H1 (cell line): ENCODE results near the gene SLC8A1. TPM values are rescaled to one million over a fixed set of nuclear protein-coding genes. Genes with fewer than 3 reads are reported as not detected.

Experiments
- CTCF ChIA-PET: fragments of 300-600 bp; sonication (Branson Sonifier 250); formaldehyde crosslinking; loops from one replicate; lab custom pipeline; 2021; ENCODE audit not compliant: partially characterized antibody; lab: Charles Lee
- POLR2A ChIA-PET: fragments of 300-600 bp; sonication (Branson Sonifier 250); formaldehyde crosslinking; loops from one replicate; lab custom pipeline; 2021; ENCODE audit warnings: inconsistent platforms; ENCODE audit not compliant: partially characterized antibody; lab: Charles Lee
- DNase-seq, 2 experiments: peaks; one replicate each; pipeline versions ENCODE4 v3.0.0 to v3.0.0-alpha.2; 2010 to 2022; ENCODE audit warnings: low spot score in 2 of 2, low read depth in 1 of 2, mixed read lengths in 1 of 2
- FAIRE-seq: peaks from 2 replicates; lab custom pipeline; 2011; peaks lifted over from hg19 to GRCh38; lab: Jason Lieb, UNC
- H2AFZ ChIP-seq: 2 replicates; pipeline ENCODE4 v1.8.1; 2012; ENCODE audit warnings: low read length, inconsistent platforms
- H2AK5ac ChIP-seq: 2 replicates; pipeline ENCODE4 v1.6.1; 2013; ENCODE audit warnings: low read depth, low read length
- H2BK120ac ChIP-seq: replicated peaks from 2 replicates; pipeline ENCODE3; 2013; ENCODE audit warnings: low read depth, low read length, inconsistent platforms
- H2BK12ac ChIP-seq: 2 replicates; pipeline ENCODE4 v1.6.1; 2013; ENCODE audit warnings: low read depth, low read length
- H2BK15ac ChIP-seq: 2 replicates; pipeline ENCODE4 v1.6.1; 2013; ENCODE audit warnings: low read length
- H2BK20ac ChIP-seq: 2 replicates; pipeline ENCODE4 v1.6.1; 2013; ENCODE audit warnings: low read length
- H2BK5ac ChIP-seq: 2 replicates; pipeline ENCODE4 v1.6.1; 2013; ENCODE audit warnings: low read depth, low read length
- H3K14ac ChIP-seq: 2 replicates; pipeline ENCODE4 v1.6.1; 2013; ENCODE audit warnings: inconsistent platforms; ENCODE audit not compliant: insufficient read length
- H3K18ac ChIP-seq: 2 replicates; pipeline ENCODE4 v1.6.1; 2013; ENCODE audit warnings: low read length; ENCODE audit errors: extremely low read depth
- H3K23ac ChIP-seq: 2 replicates; pipeline ENCODE4 v1.6.1; 2013; ENCODE audit warnings: inconsistent platforms; ENCODE audit not compliant: insufficient read length
- H3K23me2 ChIP-seq: 2 replicates; pipeline ENCODE4 v1.6.1; 2013; ENCODE audit warnings: low read depth, low read length
- H3K27ac ChIP-seq: 2 replicates; pipeline ENCODE4 v1.6.1; 2011; ENCODE audit warnings: low read depth, low read length, inconsistent platforms
- H3K27me3 ChIP-seq, 4 experiments: replicated peaks in 1 of 4; 1 replicate in 1 of 4; 2 replicates in 3 of 4; pipeline versions ENCODE4 v1.6.1 to v1.8.1; 2011 to 2013; ENCODE audit warnings: low read length in 3 of 4, mild to moderate bottlenecking in 3 of 4, inconsistent platforms in 2 of 4, mixed read lengths in 2 of 4, moderate library complexity in 1 of 4; ENCODE audit not compliant: control insufficient read depth in 3 of 4, insufficient read depth in 3 of 4; ENCODE audit errors: extremely low read depth in 1 of 4
- H3K36me3 ChIP-seq, 4 experiments: 2 replicates each; pipeline versions ENCODE4 v1.6.1 to v1.8.1; 2011 to 2013; ENCODE audit warnings: mild to moderate bottlenecking in 4 of 4, low read length in 3 of 4, moderate library complexity in 2 of 4, control low read depth in 1 of 4, inconsistent platforms in 1 of 4; ENCODE audit not compliant: insufficient read depth in 4 of 4, control insufficient read depth in 2 of 4
- H3K4ac ChIP-seq: replicated peaks from 2 replicates; pipeline ENCODE3; 2013; ENCODE audit warnings: low read length, low read depth, mixed read lengths, inconsistent platforms; ENCODE audit not compliant: insufficient read length
- H3K4me1 ChIP-seq, 4 experiments: replicated peaks in 1 of 4; 1 replicate in 1 of 4; 2 replicates in 3 of 4; pipeline versions ENCODE4 v1.6.1 to v1.8.1; 2011 to 2013; ENCODE audit warnings: low read length in 3 of 4, inconsistent platforms in 2 of 4, mixed read lengths in 1 of 4; ENCODE audit not compliant: insufficient read depth in 4 of 4, control insufficient read depth in 3 of 4
- H3K4me2 ChIP-seq, 2 experiments: 2 replicates each; pipeline versions ENCODE4 v1.6.1 to v1.8.1; 2011 to 2013; ENCODE audit warnings: low read depth in 2 of 2, low read length in 2 of 2, control low read depth in 1 of 2, inconsistent platforms in 1 of 2, mild to moderate bottlenecking in 1 of 2; ENCODE audit not compliant: insufficient read depth in 1 of 2
- H3K4me3 ChIP-seq, 4 experiments: fragments of 200-600, 300-600 bp in 1 of 4; sonication (generic), shearing (Covaris generic), sonication (Bioruptor Twin) in 1 of 4; 2 replicates each; pipeline versions ENCODE4 v1.5.1 to v1.8.1; 2011 to 2016; ENCODE audit warnings: low read length in 4 of 4, low read depth in 3 of 4, control low read depth in 2 of 4, inconsistent platforms in 2 of 4, mild to moderate bottlenecking in 2 of 4, mixed read lengths in 1 of 4, moderate library complexity in 1 of 4; ENCODE audit not compliant: insufficient read depth in 2 of 4; ENCODE audit errors: extremely low read depth in 1 of 4
- H3K56ac ChIP-seq: replicated peaks from 2 replicates; pipeline ENCODE3; 2013; ENCODE audit warnings: low read depth, mild to moderate bottlenecking, mixed read lengths, low read length, inconsistent platforms; ENCODE audit not compliant: insufficient read length
- H3K79me1 ChIP-seq: 2 replicates; pipeline ENCODE4 v1.6.1; 2013; ENCODE audit warnings: low read depth, low read length, control low read depth
- H3K79me2 ChIP-seq, 2 experiments: 2 replicates each; pipeline versions ENCODE4 v1.6.1 to v1.8.1; 2012 to 2013; ENCODE audit warnings: low read length in 2 of 2, mild to moderate bottlenecking in 2 of 2, inconsistent platforms in 1 of 2; ENCODE audit not compliant: insufficient read depth in 2 of 2, control insufficient read depth in 1 of 2
- H3K9ac ChIP-seq, 4 experiments: replicated peaks in 1 of 4; 1 replicate in 1 of 4; 2 replicates in 3 of 4; pipeline versions ENCODE4 v1.6.1 to v1.8.1; 2011 to 2013; ENCODE audit warnings: low read depth in 3 of 4, low read length in 3 of 4, control low read depth in 2 of 4, mild to moderate bottlenecking in 2 of 4, moderate library complexity in 2 of 4, inconsistent platforms in 1 of 4; ENCODE audit errors: extremely low read depth in 1 of 4
- H3K9me3 ChIP-seq, 2 experiments: 2 replicates each; pipeline versions ENCODE4 v1.6.1 to v1.8.1; 2012 to 2013; ENCODE audit warnings: mild to moderate bottlenecking in 2 of 2, moderate library complexity in 2 of 2, control low read depth in 1 of 2, inconsistent platforms in 1 of 2, low read depth in 1 of 2, low read length in 1 of 2, mixed read lengths in 1 of 2; ENCODE audit not compliant: insufficient read depth in 2 of 2
- H4K20me1 ChIP-seq, 2 experiments: replicated peaks in 1 of 2; 2 replicates each; pipeline versions ENCODE3 to v1.8.1; 2011 to 2013; ENCODE audit warnings: inconsistent platforms in 2 of 2, low read length in 2 of 2, mild to moderate bottlenecking in 1 of 2; ENCODE audit not compliant: insufficient read depth in 2 of 2, control insufficient read depth in 1 of 2
- H4K5ac ChIP-seq: 2 replicates; pipeline ENCODE4 v1.6.1; 2013; ENCODE audit warnings: low read length, low read depth, mixed read lengths, inconsistent platforms; ENCODE audit not compliant: insufficient read length
- H4K8ac ChIP-seq: 2 replicates; pipeline ENCODE4 v1.8.0; 2013; ENCODE audit warnings: mild to moderate bottlenecking, moderate library complexity, low read length, inconsistent platforms; ENCODE audit not compliant: insufficient read depth; ENCODE audit errors: extremely low read depth
- H4K91ac ChIP-seq: replicated peaks from 2 replicates; pipeline ENCODE3; 2013; ENCODE audit warnings: low read length, mixed read lengths, inconsistent platforms; ENCODE audit not compliant: insufficient read length
- BACH1 ChIP-seq: IDR thresholded peaks from 2 replicates; pipeline ENCODE4 v1.6.1; 2012; ENCODE audit warnings: low read length, improper control_type of control experiment
- BCL11A ChIP-seq, 2 experiments: IDR thresholded peaks; one replicate each; pipeline ENCODE4 v1.6.1; 2011; ENCODE audit warnings: low read depth in 2 of 2, low read length in 2 of 2, mild to moderate bottlenecking in 2 of 2
- CBX8 ChIP-seq: fragments of 300-800, 300-1000 bp; sonication (generic); IDR thresholded peaks from 2 replicates; pipeline ENCODE4 v1.7.1; 2016; ENCODE audit warnings: low read depth, low read length, borderline replicate concordance
- CHD1 ChIP-seq: IDR thresholded peaks from 2 replicates; pipeline ENCODE4 v1.6.1; 2012; ENCODE audit warnings: low read depth, low read length, improper control_type of control experiment
- CHD2 ChIP-seq: IDR thresholded peaks from 2 replicates; pipeline ENCODE4 v1.6.1; 2012; ENCODE audit warnings: low read length, improper control_type of control experiment
- CTBP2 ChIP-seq: IDR thresholded peaks from 2 replicates; pipeline ENCODE4 v1.7.0; 2011; ENCODE audit warnings: borderline replicate concordance, mild to moderate bottlenecking, moderate library complexity, mixed read lengths, low read length; ENCODE audit not compliant: insufficient read depth, insufficient read length
- KDM1A ChIP-seq: fragments of 200-600, 300-600 bp; sonication (generic); IDR thresholded peaks from 2 replicates; pipeline ENCODE4 v1.7.1; 2016; ENCODE audit warnings: mild to moderate bottlenecking, low read length, borderline replicate concordance
- RFX5 ChIP-seq: IDR thresholded peaks from 2 replicates; pipeline ENCODE4 v1.6.1; 2011; ENCODE audit warnings: low read depth, low read length, improper control_type of control experiment, borderline replicate concordance
- SIX5 ChIP-seq: IDR thresholded peaks from 2 replicates; pipeline ENCODE4 v1.6.1; 2011; ENCODE audit warnings: mild to moderate bottlenecking, low read depth, low read length
- TAF1 ChIP-seq: IDR thresholded peaks from 2 replicates; pipeline ENCODE4 v1.6.1; 2011; ENCODE audit warnings: mild to moderate bottlenecking, low read depth, low read length
- WGBS, 2 experiments: shearing (Covaris generic) in 1 of 2; methylation state at CpG; one replicate each; pipeline versions ENCODE4 v1.1.6 to v1.1.7; 2013 to 2015; ENCODE audit warnings: low lambda C conversion rate in 2 of 2, mixed read lengths in 2 of 2, inconsistent platforms in 1 of 2, low coverage in 1 of 2, missing lambda C conversion rate in 1 of 2; ENCODE audit not compliant: insufficient replicate concordance in 2 of 2, insufficient coverage in 1 of 2, insufficient read length in 1 of 2; ENCODE audit errors: extremely low coverage in 1 of 2, missing lambda C conversion rate in 1 of 2; 5-methylcytosine and 5-hydroxymethylcytosine counted together
- polyA plus RNA-seq, 7 experiments: library from polyadenylated mRNA; depleted of rRNA in 3 of 7; stranded (reverse) in 5 of 7; unstranded in 2 of 7; fragments of >200 nt in 5 of 7; fragments of 200-250 nt in 2 of 7; gene quantifications; 1 replicate in 5 of 7; 2 replicates in 1 of 7; 4 replicates in 1 of 7; pipeline versions ENCODE4 v1.2.1 to v1.2.3, GENCODE V29; 2011 to 2013; ENCODE audit warnings: missing spikeins in 2 of 7, mixed read lengths in 2 of 7
- total RNA-seq: library from RNA; stranded (reverse); fragmentation: NEBNext Ultra II Directional; extraction: Animal tissue kit (Norgen Biotek cat#: 25700); gene quantifications from 2 replicates; pipeline ENCODE4 v1.2.1, GENCODE V29; 2021
- TF ChIP-seq, protein P1 (sequence below): IDR thresholded peaks from 2 replicates; pipeline ENCODE4 v1.6.1; 2012; ENCODE audit warnings: inconsistent platforms

Gene SLC8A1
- total and polyA plus RNA-seq, 2 of the 8 experiments (the other 6 are each of a cell fraction or from before 2014, with no cell fraction given) = 0.68 to 3.6 TPM

DNA sequence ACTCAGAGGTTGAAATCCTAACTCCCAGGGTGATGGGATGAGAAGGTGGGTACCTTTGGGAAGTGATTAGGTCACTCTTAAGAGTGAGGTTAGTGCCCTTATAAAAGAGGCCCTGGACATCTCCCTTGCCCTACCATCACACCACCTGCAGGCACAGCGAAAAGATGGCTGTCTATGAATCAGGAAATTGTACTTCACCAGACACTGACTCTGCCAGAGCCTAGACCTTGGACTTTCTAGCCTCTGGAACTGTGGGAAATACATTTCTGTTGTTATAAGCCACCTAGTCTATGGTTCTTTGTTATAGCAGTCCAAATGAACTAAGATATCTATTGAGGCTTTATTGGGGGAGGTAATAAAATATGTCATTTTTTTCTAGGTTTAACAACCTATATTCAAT lies 203.6 kb downstream of the SLC8A1 start:
- Histone ChIP-seq H2AFZ (no peak overlapping the region), H3K18ac (no peak overlapping the region), H2BK20ac (no peak overlapping the region), H3K4ac (no peak overlapping the region), H3K4me2 (no peak overlapping the region), H4K20me1 (no peaks in the 10 kb centered on the region), H2BK15ac (no peak overlapping the region), H3K4me1 (peaks cover 0 to 5% (median 1%) of the 10 kb centered on the region in 4 experiments; a peak in 2 of 7 replicates), H3K9me3 (no peaks in the 10 kb centered on the region), H3K79me2 (no peaks in the 10 kb centered on the region), H4K91ac (no peak overlapping the region), H3K27me3 (no peaks in the 10 kb centered on the region), H3K23ac (no peak overlapping the region), H3K79me1 (no peaks in the 10 kb centered on the region), H4K5ac (no peak overlapping the region), H4K8ac (no peak overlapping the region), H3K23me2 (no peaks in the 10 kb centered on the region), H3K36me3 (no peaks in the 10 kb centered on the region), H3K4me3 (no peak overlapping the region), H2BK5ac (no peak overlapping the region), H3K14ac (no peak overlapping the region), H3K9ac (no peak overlapping the region), H3K27ac (no peak overlapping the region), H2AK5ac (no peak overlapping the region), H3K56ac (no peak overlapping the region), H2BK12ac (no peak overlapping the region), H2BK120ac (no peak overlapping the region)
- DNase-seq = no peak
- ChIA-PET CTCF (no interaction called here), POLR2A (no interaction called here)
- 82% methylated on average over 1 of the region's 1 CpG; no CpG with 5 or more reads in 1 of the 2 experiments for WGBS, 2 experiments
- no peak for FAIRE-seq
- TF ChIP-seq CHD2 = no peak
- no peak for TF ChIP-seq CBX8
- no peak for TF ChIP-seq SIX5
- TF ChIP-seq CTBP2 = no peak
- no peak for TF ChIP-seq KDM1A
- TF ChIP-seq TAF1 = no peak
- no peak for TF ChIP-seq BCL11A (IDR thresholded peaks at IDR 0.05; ENCODE audit: low read depth in 2 of 2, low read length in 2 of 2)
- TF ChIP-seq CHD1 = no peak
- TF ChIP-seq RFX5 = no peak
- TF ChIP-seq, protein P1, sequence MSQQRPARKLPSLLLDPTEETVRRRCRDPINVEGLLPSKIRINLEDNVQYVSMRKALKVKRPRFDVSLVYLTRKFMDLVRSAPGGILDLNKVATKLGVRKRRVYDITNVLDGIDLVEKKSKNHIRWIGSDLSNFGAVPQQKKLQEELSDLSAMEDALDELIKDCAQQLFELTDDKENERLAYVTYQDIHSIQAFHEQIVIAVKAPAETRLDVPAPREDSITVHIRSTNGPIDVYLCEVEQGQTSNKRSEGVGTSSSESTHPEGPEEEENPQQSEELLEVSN = no peak
- no peak for TF ChIP-seq BACH1
